ENCODE measurements around the gene TSPAN31. TPM values are rescaled to one million over a fixed set of nuclear protein-coding genes. Genes with fewer than 3 reads are reported as not detected.

Gene TSPAN31
- total RNA-seq, 1 donor from 2014 or later, result 61.3 TPM

GRCh38 chr12:57767305-57767698 lies 22.5 kb downstream of the TSPAN31 start:
- H3K9ac ChIP-seq, result no peak overlapping the region
- Mint-ChIP-seq H3K27ac (no peak overlapping the region), H3K36me3 (peaks cover 18% of the 10 kb centered on the region), H3K27me3 (ENCODE audit: insufficient read depth, low read depth) (peaks cover 47% of the 10 kb centered on the region), H3K4me3 (no peak overlapping the region), H3K4me1 (peaks cover 28% of the 10 kb centered on the region), H3K9me3 (peaks cover 4% of the 10 kb centered on the region)
- H3K4me2 ChIP-seq, result peak overlapping the region; percentile 79
- peak overlapping the region; percentile 13 for H3K4me3 ChIP-seq
- no peak for TF ChIP-seq EZH2 (IDR thresholded peaks at IDR 0.05)
- TF ChIP-seq CTCF (IDR thresholded peaks at IDR 0.05), result no peak
- TF ChIP-seq EZH2phosphoT487 (IDR thresholded peaks at IDR 0.05), result no peak
- peaks cover 24% of the 10 kb centered on the region for H3K4me1 ChIP-seq
- peaks cover 8% of the 10 kb centered on the region for H3K79me2 ChIP-seq (ENCODE audit: low read depth)
- peaks cover 32% of the 10 kb centered on the region for H4K20me1 ChIP-seq (ENCODE audit: low read depth)
- H3K36me3 ChIP-seq, result no peaks in the 10 kb centered on the region
- no peaks in the 10 kb centered on the region for H3K9me3 ChIP-seq (ENCODE audit: low read depth)
- H2AFZ ChIP-seq (replicated peaks), result no peak overlapping the region
- peaks cover 56% of the 10 kb centered on the region for H3K27me3 ChIP-seq
- H3K27ac ChIP-seq, result no peak overlapping the region
- no peak for DNase-seq (ENCODE audit: low spot score)
- peaks cover 37% of the 10 kb centered on the region for H3F3A ChIP-seq (ENCODE audit: low read depth)

GRCh38 chr12:57767876-57768275 lies 23.0 kb downstream of the TSPAN31 start:
- Mint-ChIP-seq H3K4me1 (peaks cover 29% of the 10 kb centered on the region), H3K36me3 (peaks cover 18% of the 10 kb centered on the region)
- DNase-seq (ENCODE audit: low spot score), result no peak

DNA sequence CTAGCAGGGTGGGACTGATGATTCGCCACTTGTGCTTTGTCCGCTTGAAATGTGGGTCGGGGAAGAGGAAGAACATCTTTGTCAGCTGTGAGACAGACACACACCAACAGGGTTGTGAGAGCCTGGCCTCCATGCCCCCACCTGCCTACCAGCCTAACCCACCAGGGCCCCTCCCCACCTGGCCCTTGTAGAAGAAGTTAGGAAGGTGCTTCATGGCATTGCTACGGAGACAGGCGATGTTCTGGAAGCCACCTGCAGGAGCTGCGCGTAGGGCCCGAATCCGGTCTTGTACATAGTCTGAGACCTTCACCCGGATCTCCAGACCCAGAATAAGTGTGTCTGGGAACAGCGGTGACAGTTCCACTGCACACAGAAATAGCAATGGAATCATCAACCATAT lies 24.8 kb downstream of the TSPAN31 start:
- H3K4me3 Mint-ChIP-seq, result peak overlapping the region; percentile 39
- H3K4me3 ChIP-seq, result no peak overlapping the region
- TF ChIP-seq EZH2 (IDR thresholded peaks at IDR 0.05), result no peak
- TF ChIP-seq EZH2phosphoT487 (IDR thresholded peaks at IDR 0.05), result no peak
- TF ChIP-seq CTCF (IDR thresholded peaks at IDR 0.05), result no peak

More at GRCh38 chr12:57767876-57768275, 23.0 kb downstream of the TSPAN31 start:
- H3K4me3 ChIP-seq, result no peak overlapping the region
- H4K20me1 ChIP-seq (ENCODE audit: low read depth), result peaks cover 29% of the 10 kb centered on the region
- no peaks in the 10 kb centered on the region for H3K9me3 ChIP-seq (ENCODE audit: low read depth)
- H3K9me3 Mint-ChIP-seq, result peaks cover 4% of the 10 kb centered on the region
- no peak overlapping the region for H3K4me3 Mint-ChIP-seq
- no peak overlapping the region for H3K9ac ChIP-seq
- TF ChIP-seq CTCF (IDR thresholded peaks at IDR 0.05) (no peak), EZH2phosphoT487 (IDR thresholded peaks at IDR 0.05) (no peak), EZH2 (IDR thresholded peaks at IDR 0.05) (no peak)
- H3K27ac ChIP-seq, result no peak overlapping the region
- no peak overlapping the region for H2AFZ ChIP-seq (replicated peaks)
- H3K79me2 ChIP-seq (ENCODE audit: low read depth), result peaks cover 8% of the 10 kb centered on the region
- H3K27me3 Mint-ChIP-seq (ENCODE audit: insufficient read depth, low read depth), result peaks cover 44% of the 10 kb centered on the region
- no peak overlapping the region for H3K4me2 ChIP-seq
- H3F3A ChIP-seq (ENCODE audit: low read depth), result peaks cover 40% of the 10 kb centered on the region
- peaks cover 24% of the 10 kb centered on the region for H3K4me1 ChIP-seq
- peaks cover 51% of the 10 kb centered on the region for H3K27me3 ChIP-seq
- H3K27ac Mint-ChIP-seq, result no peak overlapping the region
- H3K36me3 ChIP-seq, result no peaks in the 10 kb centered on the region

More for the DNA sequence above, 24.8 kb downstream of the TSPAN31 start:
- Histone ChIP-seq H3K9me3 (ENCODE audit: low read depth) (no peaks in the 10 kb centered on the region), H3K4me2 (no peak overlapping the region), H4K20me1 (ENCODE audit: low read depth) (peaks cover 29% of the 10 kb centered on the region), H3F3A (ENCODE audit: low read depth) (peaks cover 43% of the 10 kb centered on the region), H3K79me2 (ENCODE audit: low read depth) (peaks cover 8% of the 10 kb centered on the region), H3K36me3 (no peaks in the 10 kb centered on the region), H3K27me3 (peaks cover 45% of the 10 kb centered on the region), H3K4me1 (peaks cover 24% of the 10 kb centered on the region), H3K27ac (no peak overlapping the region), H3K9ac (no peak overlapping the region), H2AFZ (replicated peaks) (no peak overlapping the region)
- DNase-seq (ENCODE audit: low spot score), result no peak
- H3K36me3 Mint-ChIP-seq, result peaks cover 14% of the 10 kb centered on the region
- peaks cover 28% of the 10 kb centered on the region for H3K4me1 Mint-ChIP-seq
- no peak overlapping the region for H3K27ac Mint-ChIP-seq
- peaks cover 2% of the 10 kb centered on the region for H3K9me3 Mint-ChIP-seq
- peaks cover 28% of the 10 kb centered on the region for H3K27me3 Mint-ChIP-seq (ENCODE audit: insufficient read depth, low read depth)

All from neural progenitor cell (in vitro differentiated cells).